Muscle layer of colon (tissue), 2 donors: Measurements from ENCODE around the gene CCDC24.

Source experiments
- H3K27ac ChIP-seq: one replicate; pipeline ENCODE4 v1.7.0; 2013; ENCODE audit warnings: low read depth, mild to moderate bottlenecking, low read length, moderate library complexity
- H3K27me3 ChIP-seq, 2 donors: one replicate each; pipeline ENCODE4 v1.7.0; 2013; ENCODE audit warnings: low read length in 2 of 2, mild to moderate bottlenecking in 2 of 2; ENCODE audit not compliant: insufficient read depth in 2 of 2, control insufficient read depth in 1 of 2
- H3K36me3 ChIP-seq: one replicate; pipeline ENCODE4 v1.7.0; 2013; ENCODE audit warnings: mild to moderate bottlenecking, low read length; ENCODE audit not compliant: insufficient read depth
- H3K4me1 ChIP-seq: one replicate; pipeline ENCODE4 v1.7.0; 2013; ENCODE audit warnings: mild to moderate bottlenecking, low read length; ENCODE audit not compliant: insufficient read depth
- H3K4me3 ChIP-seq, 2 donors: one replicate each; pipeline ENCODE4 v1.7.0; 2013; ENCODE audit warnings: low read length in 2 of 2, low read depth in 1 of 2, mild to moderate bottlenecking in 1 of 2, moderate library complexity in 1 of 2
- H3K9ac ChIP-seq: one replicate; pipeline ENCODE4 v1.7.0; 2013; ENCODE audit warnings: low read length
- H3K9me3 ChIP-seq: one replicate; pipeline ENCODE4 v1.7.0; 2013; ENCODE audit warnings: mild to moderate bottlenecking, low read length
- donor health status: abdominal sarcoma.
- donor health status: Adenocarcinoma of cecum.

CCDC24 gene

DNA sequence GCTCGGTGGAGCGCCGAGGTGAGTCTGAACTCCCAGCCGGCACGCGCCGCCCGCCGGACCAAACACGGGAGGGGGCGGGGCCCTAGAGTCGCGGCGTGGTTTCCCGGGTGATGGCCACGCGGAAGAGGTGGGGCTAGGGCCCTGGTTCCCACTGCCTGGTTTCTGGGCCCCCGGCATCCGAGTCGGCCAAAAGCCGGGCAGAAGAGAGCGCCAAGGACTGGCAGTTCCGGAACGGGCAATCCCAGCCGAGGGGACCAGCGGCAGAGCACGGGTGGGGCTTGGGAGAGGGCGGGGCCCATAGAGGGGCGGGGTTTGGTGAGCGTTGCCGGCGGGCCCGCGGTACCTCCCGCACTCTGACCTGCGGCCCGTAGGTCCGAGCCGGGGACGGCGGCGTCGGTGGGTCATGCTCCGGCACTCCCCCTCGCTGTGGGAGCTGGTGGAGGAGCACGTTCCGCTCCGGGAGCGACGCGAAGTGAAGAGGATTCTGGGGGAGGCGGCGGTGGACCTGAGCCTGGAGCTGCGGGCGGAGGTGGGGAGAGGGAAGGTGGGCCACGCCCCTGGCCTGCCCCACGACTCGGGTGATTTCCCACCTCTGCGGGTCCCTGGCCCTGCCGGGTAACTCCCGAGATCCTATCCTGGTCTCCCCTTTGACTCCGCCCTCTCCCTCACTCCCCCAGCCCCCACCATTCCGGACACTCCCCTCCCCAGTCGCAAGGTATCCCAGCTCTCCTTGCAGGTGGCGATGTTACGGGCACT, at the start of gene CCDC24:
Gene CCDC24, plus strand, starts transcription at position 124 of the 756 bp plus-strand sequence. Its CDS starts 280 bp downstream, at position 404.
- Histone ChIP-seq H3K27ac (peak within 1 kb of the TSS; percentile 75), H3K27me3 (no peaks in the 10 kb centered on the region), H3K4me1 (peaks cover 16% of the 10 kb centered on the region), H3K4me3 (peak within 1 kb of the TSS; percentile 63 to 79), H3K9me3 (no peaks in the 10 kb centered on the region), H3K36me3 (no peaks in the 10 kb centered on the region), H3K9ac (peak within 1 kb of the TSS; percentile 57)

DNA sequence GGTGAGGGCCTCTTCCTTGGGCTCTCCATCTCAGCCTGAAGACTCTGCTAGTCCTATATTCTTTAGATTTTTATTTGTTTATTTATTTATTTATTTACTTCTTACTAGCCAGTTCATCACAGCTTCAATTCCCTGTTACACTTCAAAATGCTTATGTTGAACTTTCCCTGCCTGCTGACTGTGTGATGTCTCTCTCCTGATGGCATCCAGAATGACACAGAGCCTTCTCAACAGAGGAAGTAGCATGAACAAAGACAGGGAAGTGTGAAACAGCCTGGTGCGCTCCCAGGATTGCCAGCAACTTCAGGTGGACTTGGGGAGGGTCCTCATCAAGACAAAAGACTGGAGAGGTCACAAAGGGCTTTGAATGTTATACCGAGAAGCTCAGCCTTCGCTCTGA, 49.0 kb upstream of the CCDC24 start:
- peaks cover 8% of the 10 kb centered on the region for H3K4me1 ChIP-seq
- H3K27me3 ChIP-seq = no peaks in the 10 kb centered on the region
- no peaks in the 10 kb centered on the region for H3K36me3 ChIP-seq
- H3K9ac ChIP-seq = no peak overlapping the region
- H3K9me3 ChIP-seq = no peaks in the 10 kb centered on the region
- H3K27ac ChIP-seq = no peak overlapping the region
- H3K4me3 ChIP-seq = no peak overlapping the region

DNA sequence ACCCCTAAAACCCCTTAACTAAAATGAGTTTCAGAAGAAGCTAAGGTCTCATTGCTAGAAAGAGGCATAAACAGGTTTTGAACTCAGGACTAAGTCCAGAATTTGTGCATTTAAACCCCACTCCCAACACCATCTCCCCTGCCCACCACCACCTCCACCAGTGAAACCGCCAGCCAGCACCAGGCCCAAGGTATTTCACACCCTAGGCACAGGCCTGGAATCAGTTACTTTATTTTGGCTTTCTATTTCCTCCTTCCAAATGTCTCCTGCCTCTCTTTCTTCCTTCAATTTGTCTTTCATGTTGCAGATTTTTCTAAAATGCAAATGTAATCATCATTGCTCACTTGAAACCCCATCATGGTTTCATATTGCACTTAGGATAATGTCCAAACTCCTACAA, 46.5 kb upstream of the CCDC24 start:
- no peaks in the 10 kb centered on the region for H3K36me3 ChIP-seq
- H3K9ac ChIP-seq = no peak overlapping the region
- H3K27ac ChIP-seq = no peak overlapping the region
- H3K4me3 ChIP-seq = no peak overlapping the region
- peaks cover 23% of the 10 kb centered on the region for H3K4me1 ChIP-seq
- H3K9me3 ChIP-seq = no peaks in the 10 kb centered on the region
- no peaks in the 10 kb centered on the region for H3K27me3 ChIP-seq

GRCh38 chr1:43945674-43946235, 45.6 kb upstream of the CCDC24 start:
- peak overlapping the region; percentile 93 to 95 for H3K4me3 ChIP-seq
- H3K4me1 ChIP-seq = peaks cover 23% of the 10 kb centered on the region
- peak overlapping the region; percentile 72 for H3K9ac ChIP-seq
- H3K27ac ChIP-seq = peak overlapping the region; percentile 95
- no peaks in the 10 kb centered on the region for H3K27me3 ChIP-seq
- H3K36me3 ChIP-seq = peaks cover 2% of the 10 kb centered on the region
- no peaks in the 10 kb centered on the region for H3K9me3 ChIP-seq

GRCh38 chr1:43946236-43947060, 45.0 kb upstream of the CCDC24 start, which contains the start of gene IPO13:
TSS of gene IPO13 (plus strand) at chr1:43946950. CDS start at chr1:43947601, 651 bp downstream.
- H3K27ac ChIP-seq = peak within 1 kb of the TSS; percentile 95
- no peaks in the 10 kb centered on the region for H3K9me3 ChIP-seq
- peak within 1 kb of the TSS; percentile 72 for H3K9ac ChIP-seq
- H3K36me3 ChIP-seq = peaks cover 7% of the 10 kb centered on the region
- H3K4me3 ChIP-seq = peak within 1 kb of the TSS; percentile 93 to 95
- H3K27me3 ChIP-seq = no peaks in the 10 kb centered on the region
- H3K4me1 ChIP-seq = peaks cover 23% of the 10 kb centered on the region

DNA sequence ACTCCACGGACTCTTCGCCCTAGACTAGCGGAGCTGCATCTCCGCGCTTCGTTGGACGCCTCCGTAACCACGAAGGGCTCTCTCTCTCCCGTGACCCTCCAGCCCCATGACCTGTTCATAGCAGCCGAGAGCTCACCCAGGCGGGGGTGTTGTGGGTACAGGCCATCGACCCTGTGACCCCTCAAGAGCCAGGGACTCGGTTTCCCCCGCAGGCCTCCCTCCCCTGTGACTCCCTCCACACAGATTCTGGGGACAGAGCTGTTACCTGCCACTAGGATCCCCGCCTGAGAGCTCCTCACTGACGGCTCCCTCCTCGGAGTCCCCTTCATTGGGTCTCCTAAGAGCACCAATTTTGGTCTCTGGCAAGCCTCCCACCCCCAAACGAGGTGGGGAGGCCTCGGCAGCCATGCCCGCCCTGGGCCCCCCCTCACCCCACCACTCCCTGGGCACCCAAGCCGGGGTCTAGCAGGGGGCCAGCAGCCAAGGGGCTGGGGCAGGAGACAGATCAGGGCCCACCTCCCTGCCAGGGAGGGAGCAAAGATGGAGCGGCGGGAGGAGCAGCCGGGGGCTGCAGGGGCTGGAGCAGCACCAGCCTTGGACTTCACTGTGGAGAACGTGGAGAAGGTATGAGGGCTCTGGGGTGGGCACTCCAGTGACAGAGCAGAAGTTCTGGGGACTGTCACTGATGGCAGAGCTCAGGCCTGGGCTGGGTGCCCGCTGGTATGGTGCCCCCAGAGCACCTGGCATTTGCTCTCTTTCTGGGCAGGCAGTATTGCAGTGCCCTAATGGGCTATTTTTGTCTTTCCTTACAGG, 44.1 kb upstream of the CCDC24 start:
- H3K27me3 ChIP-seq = no peaks in the 10 kb centered on the region
- no peaks in the 10 kb centered on the region for H3K9me3 ChIP-seq
- H3K4me3 ChIP-seq = peak overlapping the region; percentile 93 to 95
- H3K27ac ChIP-seq = peak overlapping the region; percentile 95
- H3K4me1 ChIP-seq = peaks cover 23% of the 10 kb centered on the region
- H3K9ac ChIP-seq = peak overlapping the region; percentile 72
- peaks cover 7% of the 10 kb centered on the region for H3K36me3 ChIP-seq

DNA sequence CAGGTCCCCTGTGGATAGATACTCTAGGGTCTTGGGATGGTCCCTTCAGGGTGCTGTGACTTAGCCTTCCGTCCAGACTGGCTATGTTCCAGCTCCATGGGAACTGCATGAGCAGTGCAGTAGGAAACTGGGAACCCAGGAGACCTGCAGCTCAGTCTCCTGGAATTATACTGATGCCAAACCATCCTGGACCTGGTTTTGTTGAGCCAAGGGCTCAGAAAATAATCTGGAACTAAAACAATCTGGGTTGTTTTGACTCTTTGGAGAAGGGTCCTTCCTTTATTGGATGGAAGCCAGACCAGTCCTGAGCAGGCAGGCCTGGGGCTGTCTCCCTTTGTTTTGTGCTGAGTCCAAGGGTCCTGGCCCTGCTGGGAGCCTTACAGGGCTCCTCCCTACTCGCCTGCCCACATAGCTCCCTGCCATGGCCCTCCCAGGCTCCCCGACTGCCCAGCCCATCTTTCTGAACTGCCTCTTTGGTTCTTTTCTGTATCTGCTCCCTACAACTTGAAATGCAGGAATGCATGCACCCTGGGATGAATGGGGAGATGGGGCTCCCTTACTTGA, 43.4 kb upstream of the CCDC24 start:
- peaks cover 7% of the 10 kb centered on the region for H3K36me3 ChIP-seq
- H3K27me3 ChIP-seq = no peaks in the 10 kb centered on the region
- H3K27ac ChIP-seq = peak overlapping the region; percentile 95
- H3K4me1 ChIP-seq = peaks cover 23% of the 10 kb centered on the region
- no peak overlapping the region for H3K9ac ChIP-seq
- peak overlapping the region in 1 of 2 donors; percentile 95 for H3K4me3 ChIP-seq
- H3K9me3 ChIP-seq = no peaks in the 10 kb centered on the region

DNA sequence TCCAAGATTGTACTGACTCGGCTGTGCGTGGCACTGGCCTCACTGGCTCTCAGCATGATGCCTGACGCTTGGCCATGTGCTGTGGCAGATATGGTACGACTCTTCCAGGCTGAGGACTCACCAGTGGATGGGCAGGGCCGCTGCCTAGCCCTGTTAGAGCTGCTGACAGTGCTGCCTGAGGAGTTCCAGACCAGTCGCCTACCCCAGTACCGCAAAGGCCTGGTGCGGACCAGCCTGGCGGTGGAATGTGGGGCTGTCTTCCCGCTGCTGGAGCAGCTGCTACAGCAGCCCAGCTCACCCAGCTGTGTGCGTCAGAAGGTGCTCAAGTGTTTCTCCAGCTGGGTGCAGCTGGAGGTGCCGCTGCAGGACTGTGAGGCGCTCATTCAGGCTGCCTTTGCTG, 41.7 kb upstream of the CCDC24 start:
- Histone ChIP-seq H3K36me3 (peaks cover 7% of the 10 kb centered on the region), H3K4me1 (peaks cover 20% of the 10 kb centered on the region), H3K4me3 (no peak overlapping the region), H3K9ac (no peak overlapping the region), H3K27me3 (no peaks in the 10 kb centered on the region), H3K27ac (no peak overlapping the region), H3K9me3 (no peaks in the 10 kb centered on the region)

DNA sequence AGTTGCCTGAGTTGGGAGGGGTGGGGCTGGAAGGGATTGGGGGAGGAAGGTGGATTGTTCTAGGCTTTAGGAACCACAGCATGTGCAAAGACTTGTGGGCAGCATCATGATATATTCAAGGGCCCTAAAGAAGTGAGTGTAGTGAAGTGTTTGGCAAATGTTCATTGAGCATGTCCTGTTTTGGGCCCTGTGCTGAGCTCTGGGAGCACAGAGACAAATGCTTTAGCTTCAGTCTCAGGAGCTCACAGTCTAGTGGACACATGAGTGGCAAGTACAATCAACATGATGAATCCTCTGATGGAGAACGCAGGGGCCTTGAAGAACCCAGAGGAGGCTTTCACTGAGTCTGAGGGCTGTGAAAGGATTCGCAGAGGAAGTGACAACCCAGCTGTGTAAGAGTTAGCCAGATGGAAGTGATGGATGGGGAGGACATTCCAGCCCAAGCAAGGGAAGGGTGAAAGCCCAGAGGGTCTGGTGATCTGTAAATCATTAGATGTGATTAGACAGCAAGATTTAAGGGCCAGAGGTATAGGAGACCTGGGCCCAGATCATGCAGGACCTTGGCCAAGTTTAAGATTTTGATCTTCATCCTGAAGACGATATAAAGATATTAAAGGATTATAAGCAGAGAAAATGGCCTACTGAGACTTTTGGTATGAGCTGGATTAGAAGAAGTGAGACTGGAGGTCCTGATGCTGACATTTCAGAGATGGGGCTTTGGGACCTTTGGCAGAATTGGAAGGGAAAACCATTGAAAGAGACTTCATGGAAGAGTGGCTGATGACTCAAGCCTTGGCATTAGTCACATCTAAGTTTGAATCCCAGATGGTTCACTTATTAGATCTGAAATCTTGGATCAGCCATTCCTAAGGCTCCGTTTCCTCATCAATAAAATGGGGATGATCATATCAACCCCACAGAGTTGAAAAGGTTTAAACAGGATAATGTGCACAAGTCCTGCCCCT, 40.1 kb upstream of the CCDC24 start:
- Histone ChIP-seq H3K9ac (no peak overlapping the region), H3K27ac (no peak overlapping the region)

More for the DNA sequence above, 40.1 kb upstream of the CCDC24 start:
- H3K4me3 ChIP-seq = no peak overlapping the region
- no peaks in the 10 kb centered on the region for H3K9me3 ChIP-seq
- H3K36me3 ChIP-seq = peaks cover 7% of the 10 kb centered on the region
- H3K27me3 ChIP-seq = no peaks in the 10 kb centered on the region
- H3K4me1 ChIP-seq = peaks cover 16% of the 10 kb centered on the region
